ENCODE results near the gene MGRN1.

DNA sequence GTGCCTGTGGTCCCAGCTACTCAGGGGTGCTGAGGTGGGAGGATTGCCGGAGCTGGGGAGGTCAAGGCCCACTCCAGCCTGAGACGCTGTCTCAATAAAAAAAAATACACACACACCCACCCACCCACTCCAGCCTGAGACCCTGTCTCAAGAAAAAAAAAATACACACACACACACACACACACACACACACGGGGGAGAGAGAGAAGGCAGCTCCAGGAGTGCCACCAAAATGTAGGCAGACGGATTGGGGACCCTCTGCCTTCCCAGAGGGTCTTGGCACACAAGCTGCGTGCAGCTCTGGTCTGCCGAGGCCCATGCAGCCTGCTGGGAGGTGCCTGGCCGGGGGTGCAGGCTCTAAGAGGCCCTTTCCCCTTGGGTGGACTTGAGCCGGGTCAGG, 62.8 kb downstream of the MGRN1 start:
- TF ChIP-seq GATA3 (IDR thresholded peaks at IDR 0.05; ENCODE audit: low read depth, low read length): no peak
- TF ChIP-seq GATA2 (IDR thresholded peaks at IDR 0.05; ENCODE audit: low read depth, low read length): no peak
